Gastroesophageal sphincter (tissue), 4 donors: Measurements from ENCODE around the gene SPATA25. TPM values are rescaled to one million over a fixed set of nuclear protein-coding genes. Genes with fewer than 3 reads are reported as not detected.

ENCODE experiments used
- ATAC-seq: fragments of 150-250 bp; one replicate; pipeline ENCODE4 v1.9.1; 2016; ENCODE audit warnings: mild to moderate bottlenecking, moderate library complexity
- H3K27ac ChIP-seq, 4 donors: fragments of 200-600 bp; sonication (generic) in 3 of 4; 1 replicate in 3 of 4; 2 replicates in 1 of 4; pipeline ENCODE4 v1.5.1; 2016 to 2019
- H3K27me3 ChIP-seq: fragments of 200-600 bp; sonication (generic); one replicate; pipeline ENCODE4 v1.5.1; 2019
- H3K36me3 ChIP-seq, 2 donors: fragments of 200-600 bp; sonication (generic); one replicate each; pipeline ENCODE4 v1.5.1; 2019; ENCODE audit warnings: control low read depth in 1 of 2
- H3K4me1 ChIP-seq, 3 donors: fragments of 200-600 bp; sonication (generic); 1 replicate in 2 of 3; 2 replicates in 1 of 3; pipeline ENCODE4 v1.5.1; 2016 to 2019; ENCODE audit warnings: control low read depth in 2 of 3
- H3K4me3 ChIP-seq, 2 donors: fragments of 200-600 bp; sonication (generic); one replicate each; pipeline ENCODE4 v1.5.1; 2019; ENCODE audit warnings: mild to moderate bottlenecking in 1 of 2, moderate library complexity in 1 of 2
- H3K9me3 ChIP-seq, 3 donors: fragments of 200-600 bp; sonication (generic); one replicate each; pipeline ENCODE4 v1.5.1; 2017 to 2019; ENCODE audit warnings: control low read depth in 2 of 3
- CTCF ChIP-seq, 4 experiments: fragments of 200-600 bp in 2 of 4; fragments of 450-650 bp in 2 of 4; sonication (generic) in 1 of 4; IDR thresholded peaks; one replicate each; pipeline ENCODE4 v1.5.1; 2017 to 2019; ENCODE audit warnings: antibody characterized with exemption in 4 of 4, mild to moderate bottlenecking in 2 of 4, moderate library complexity in 2 of 4
- EP300 ChIP-seq: sonication (generic); formaldehyde crosslinking; IDR thresholded peaks from one replicate; pipeline ENCODE4 v1.6.1; 2017; ENCODE audit warnings: antibody characterized with exemption, mild to moderate bottlenecking
- POLR2A ChIP-seq, 2 donors: fragments of 450-650 bp; IDR thresholded peaks; one replicate each; pipeline ENCODE4 v1.6.1; 2017; ENCODE audit warnings: antibody characterized with exemption in 2 of 2, mild to moderate bottlenecking in 2 of 2, moderate library complexity in 1 of 2
- POLR2AphosphoS5 ChIP-seq: sonication (generic); formaldehyde crosslinking; IDR thresholded peaks from one replicate; pipeline ENCODE4 v1.6.1; 2017; ENCODE audit warnings: antibody characterized with exemption
- WGBS, 2 donors: methylation state at CpG; one replicate each; pipeline ENCODE4 v1.1.5; 2018; ENCODE audit warnings: low coverage in 1 of 2; 5-methylcytosine and 5-hydroxymethylcytosine counted together
- total RNA-seq, 4 donors: library from RNA; depleted of rRNA; stranded (reverse); fragments of >200 nt; gene quantifications; one replicate each; pipeline ENCODE4 v1.1.0, GENCODE V29; 2016

The SPATA25 gene
- total RNA-seq, 4 donors from 2014 or later: 4.2 to 7.9 (median 5.1) TPM; not detected in 1

GRCh38 chr20:45892049-45892825 lies 4.8 kb upstream of the SPATA25 start:
- WGBS, 2 donors: 60 to 89% methylated on average over 3 to 7 of the region's 9 CpGs
- Histone ChIP-seq H3K36me3 (peaks cover 0 to 68% of the 10 kb centered on the region in 2 donors), H3K27me3 (no peaks in the 10 kb centered on the region), H3K27ac (peak overlapping the region in 2 of 4 donors; percentile 88 to 94), H3K9me3 (no peaks in the 10 kb centered on the region), H3K4me1 (peaks cover 0 to 52% (median 20%) of the 10 kb centered on the region in 3 donors), H3K4me3 (peak overlapping the region; percentile 64 to 92)
- no peak for ATAC-seq
- TF ChIP-seq CTCF (IDR thresholded peaks at IDR 0.05): no peak
- no peak for TF ChIP-seq POLR2A (IDR thresholded peaks at IDR 0.05)
- no peak for TF ChIP-seq POLR2AphosphoS5
- no peak for TF ChIP-seq EP300

- no CpG with 5 or more reads among the region's 78 CpGs for WGBS, 2 donors
- TF ChIP-seq POLR2A (IDR thresholded peaks at IDR 0.05): peak; percentile 32 to 64
- peak; percentile 90 for TF ChIP-seq POLR2AphosphoS5
- TF ChIP-seq EP300: no peak
- TF ChIP-seq CTCF (IDR thresholded peaks at IDR 0.05): peak in 1 of 4 experiments; percentile 46
- Histone ChIP-seq H3K36me3 (peaks cover 0 to 68% of the 10 kb centered on the region in 2 donors), H3K27me3 (no peaks in the 10 kb centered on the region), H3K27ac (peak within 1 kb of the TSS; percentile 76 to 96 (median 91)), H3K9me3 (no peaks in the 10 kb centered on the region), H3K4me1 (peaks cover 0 to 52% (median 20%) of the 10 kb centered on the region in 3 donors), H3K4me3 (peak within 1 kb of the TSS; percentile 64 to 92)
- peak; percentile 85 for ATAC-seq
Observed at GRCh38 chr20:45890985-45891983, 3.9 kb upstream of the SPATA25 start, which contains the start of the genes CTSA and NEURL2. Gene CTSA, plus strand, starts transcription at chr20:45891335. Its CDS starts 234 bp downstream, at chr20:45891569. Gene NEURL2, minus strand, starts transcription at chr20:45891208. Its CDS starts 217 bp downstream, at chr20:45890991.

GRCh38 chr20:45890077-45890984 lies 2.9 kb upstream of the SPATA25 start:
- H3K9me3 ChIP-seq: no peaks in the 10 kb centered on the region
- peak overlapping the region; percentile 64 to 92 for H3K4me3 ChIP-seq
- 0 to 20% methylated on average over 1 to 8 of the region's 79 CpGs for WGBS, 2 donors
- peaks cover 0 to 53% (median 20%) of the 10 kb centered on the region in 3 donors for H3K4me1 ChIP-seq
- peak; percentile 66 for ATAC-seq
- H3K27me3 ChIP-seq: no peaks in the 10 kb centered on the region
- H3K36me3 ChIP-seq: peaks cover 0 to 68% of the 10 kb centered on the region in 2 donors
- TF ChIP-seq CTCF (IDR thresholded peaks at IDR 0.05): peak in 3 of 4 experiments; percentile 59 to 79 (median 67)
- TF ChIP-seq POLR2A (IDR thresholded peaks at IDR 0.05): no peak
- peak; percentile 50 for TF ChIP-seq POLR2AphosphoS5
- H3K27ac ChIP-seq: peak overlapping the region; percentile 76 to 96 (median 91)

GRCh38 chr20:45888681-45889080 lies 1.3 kb upstream of the SPATA25 start:
- no peak overlapping the region for H3K4me3 ChIP-seq
- no peaks in the 10 kb centered on the region for H3K27me3 ChIP-seq
- no peak for ATAC-seq
- peaks cover 0 to 68% (median 20%) of the 10 kb centered on the region in 3 donors for H3K4me1 ChIP-seq
- H3K36me3 ChIP-seq: peaks cover 0 to 68% of the 10 kb centered on the region in 2 donors
- H3K27ac ChIP-seq: no peak overlapping the region
- TF ChIP-seq EP300 (no peak), POLR2A (IDR thresholded peaks at IDR 0.05) (no peak), CTCF (IDR thresholded peaks at IDR 0.05) (no peak), POLR2AphosphoS5 (no peak)
- H3K9me3 ChIP-seq: no peaks in the 10 kb centered on the region
- WGBS, 2 donors: no CpG with 5 or more reads among the region's 3 CpGs
